ENCODE data around the gene HJURP.

GRCh38 chr2:233791151-233791882, 63.0 kb downstream of the HJURP start:
- TF ChIP-seq CTCF (conservative IDR thresholded peaks at IDR 0.05) (no peak), ZFX (IDR thresholded peaks at IDR 0.05) (no peak)
